ENCODE measurements around the gene CSN1S1.
A peak's percentile ranks its signal among the peaks of the same experiment; 100 is the strongest.

Gene CSN1S1, protein sequence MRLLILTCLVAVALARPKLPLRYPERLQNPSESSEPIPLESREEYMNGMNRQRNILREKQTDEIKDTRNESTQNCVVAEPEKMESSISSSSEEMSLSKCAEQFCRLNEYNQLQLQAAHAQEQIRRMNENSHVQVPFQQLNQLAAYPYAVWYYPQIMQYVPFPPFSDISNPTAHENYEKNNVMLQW

DNA sequence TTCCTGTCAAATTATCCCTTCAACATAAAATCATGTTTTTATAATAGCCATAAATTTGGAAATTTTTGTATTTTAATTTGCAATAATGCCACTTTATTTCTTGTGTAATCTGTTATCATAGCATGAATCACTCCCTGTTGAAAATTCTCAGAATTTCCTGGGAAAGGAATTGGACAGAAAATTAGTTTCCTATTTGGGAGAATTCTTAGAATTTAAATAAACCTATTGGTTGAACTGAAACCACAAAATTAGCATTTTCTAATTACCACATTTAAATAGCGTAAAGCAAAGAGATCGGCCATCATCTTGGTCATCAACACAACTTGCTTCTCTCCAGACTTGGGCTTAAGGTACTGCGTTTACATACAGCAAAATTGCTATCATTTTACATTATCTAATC, at the start of gene CSN1S1:
Gene CSN1S1, plus strand, starts transcription at position 301 of the 400 bp plus-strand sequence. CDS start 1,488 bp downstream, outside the sequence.
- no peak within 1 kb of the TSS for H3K4me3 ChIP-seq (ENCODE audit: low read depth, low read length)
- DNase-seq (ENCODE audit: low read depth): no peak
- TF ChIP-seq, protein P1, sequence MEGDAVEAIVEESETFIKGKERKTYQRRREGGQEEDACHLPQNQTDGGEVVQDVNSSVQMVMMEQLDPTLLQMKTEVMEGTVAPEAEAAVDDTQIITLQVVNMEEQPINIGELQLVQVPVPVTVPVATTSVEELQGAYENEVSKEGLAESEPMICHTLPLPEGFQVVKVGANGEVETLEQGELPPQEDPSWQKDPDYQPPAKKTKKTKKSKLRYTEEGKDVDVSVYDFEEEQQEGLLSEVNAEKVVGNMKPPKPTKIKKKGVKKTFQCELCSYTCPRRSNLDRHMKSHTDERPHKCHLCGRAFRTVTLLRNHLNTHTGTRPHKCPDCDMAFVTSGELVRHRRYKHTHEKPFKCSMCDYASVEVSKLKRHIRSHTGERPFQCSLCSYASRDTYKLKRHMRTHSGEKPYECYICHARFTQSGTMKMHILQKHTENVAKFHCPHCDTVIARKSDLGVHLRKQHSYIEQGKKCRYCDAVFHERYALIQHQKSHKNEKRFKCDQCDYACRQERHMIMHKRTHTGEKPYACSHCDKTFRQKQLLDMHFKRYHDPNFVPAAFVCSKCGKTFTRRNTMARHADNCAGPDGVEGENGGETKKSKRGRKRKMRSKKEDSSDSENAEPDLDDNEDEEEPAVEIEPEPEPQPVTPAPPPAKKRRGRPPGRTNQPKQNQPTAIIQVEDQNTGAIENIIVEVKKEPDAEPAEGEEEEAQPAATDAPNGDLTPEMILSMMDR (IDR thresholded peaks at IDR 0.05; ENCODE audit: insufficient read depth, low read depth, low read length, missing control alignments): no peak

DNA sequence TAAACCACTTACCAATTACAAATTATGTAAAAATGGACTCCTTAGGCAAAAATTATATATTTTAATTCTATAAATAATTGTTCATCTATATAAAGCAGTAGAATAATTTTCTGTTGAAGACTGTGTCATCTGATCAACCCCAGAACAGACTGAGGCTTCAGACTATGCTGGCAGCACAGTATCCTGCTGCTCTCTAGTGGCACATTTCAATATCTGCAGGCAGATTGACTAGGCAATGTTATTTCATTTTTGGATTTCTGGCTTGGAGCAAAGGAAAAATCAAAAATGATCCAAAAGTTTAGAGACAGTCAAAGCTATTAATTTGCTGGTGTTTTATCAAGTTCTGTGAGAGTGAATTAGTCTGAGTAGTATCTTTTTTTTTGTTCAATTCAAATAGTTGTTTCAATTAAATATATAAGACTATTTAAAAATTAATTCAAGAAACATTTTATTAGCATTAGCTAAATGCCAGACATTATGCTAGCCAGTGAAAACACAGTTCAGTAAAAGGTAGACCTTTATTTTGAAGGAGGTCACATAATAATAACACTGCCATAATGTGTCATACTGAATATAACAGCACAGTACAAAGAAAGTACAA, 49.6 kb upstream of the CSN1S1 start:
- TF ChIP-seq, protein P1 (IDR thresholded peaks at IDR 0.05; ENCODE audit: insufficient read depth, low read depth, low read length, missing control alignments): peak; percentile 75
- no peak overlapping the region for H3K4me3 ChIP-seq (ENCODE audit: low read depth, low read length)
- peak; percentile 53 for DNase-seq (ENCODE audit: low read depth)

DNA sequence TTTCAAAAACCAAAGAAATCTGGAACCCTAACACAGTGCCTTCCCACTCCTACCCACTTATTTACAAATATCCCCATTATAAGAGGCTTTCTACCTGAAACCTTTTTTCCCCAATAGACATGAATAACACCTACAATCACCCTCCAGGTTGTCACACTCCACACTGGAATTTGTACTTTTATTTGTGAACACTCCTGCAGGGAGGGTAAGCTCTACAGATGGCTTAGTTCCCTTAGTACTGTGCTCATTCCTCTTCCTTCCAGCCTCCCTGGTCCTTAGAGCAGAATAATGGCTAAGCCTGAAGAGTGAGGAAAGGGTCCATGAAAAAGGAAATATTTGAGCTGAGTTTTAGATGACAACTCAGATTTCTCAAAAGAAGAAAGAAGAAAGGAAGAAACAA, 48.7 kb upstream of the CSN1S1 start:
- TF ChIP-seq, protein P1 (IDR thresholded peaks at IDR 0.05; ENCODE audit: insufficient read depth, low read depth, low read length, missing control alignments): no peak
- no peak for DNase-seq (ENCODE audit: low read depth)
- H3K4me3 ChIP-seq (ENCODE audit: low read depth, low read length): no peak overlapping the region

DNA sequence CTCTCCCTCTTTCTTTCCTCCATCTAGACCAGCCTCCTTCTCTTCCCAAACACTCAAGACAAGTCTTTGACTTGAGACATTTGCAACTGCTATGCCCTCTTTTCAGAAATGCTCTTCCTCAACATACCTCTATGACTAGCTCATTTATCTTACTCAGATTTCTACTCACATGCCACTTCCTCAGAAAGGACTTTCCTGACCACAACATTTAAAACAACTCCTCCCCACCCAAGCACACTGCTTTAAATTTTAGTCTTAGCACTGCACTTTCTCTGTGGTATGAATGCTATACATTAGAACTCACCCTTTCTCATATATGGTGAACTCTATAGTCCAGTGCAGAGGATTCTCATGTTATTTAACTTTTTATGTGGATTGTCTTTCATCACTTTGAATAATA, 42.5 kb upstream of the CSN1S1 start:
- H3K4me3 ChIP-seq (ENCODE audit: low read depth, low read length): no peak overlapping the region
- no peak for DNase-seq (ENCODE audit: low read depth)
- TF ChIP-seq, protein P1 (IDR thresholded peaks at IDR 0.05; ENCODE audit: insufficient read depth, low read depth, low read length, missing control alignments): no peak

DNA sequence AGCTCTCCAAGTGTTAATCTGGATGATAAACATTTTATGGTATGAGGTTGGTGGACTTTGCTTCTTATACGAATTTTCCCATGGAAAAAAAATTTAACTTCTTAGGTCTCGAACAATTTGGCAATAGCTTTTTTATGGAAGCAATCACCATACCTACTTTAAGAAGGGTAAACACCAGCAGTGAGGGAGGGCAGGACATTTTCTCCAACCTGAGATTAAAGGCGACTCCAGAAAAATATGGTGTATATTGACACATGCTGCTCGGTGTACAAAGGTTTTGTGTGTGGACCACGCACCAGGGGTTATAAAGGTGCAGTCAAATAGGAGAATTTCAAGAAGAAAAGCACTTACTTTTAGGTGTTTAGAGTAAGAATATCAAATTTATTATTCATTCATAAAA, 36.7 kb upstream of the CSN1S1 start:
- no peak overlapping the region for H3K4me3 ChIP-seq (ENCODE audit: low read depth, low read length)
- DNase-seq (ENCODE audit: low read depth): no peak
- TF ChIP-seq, protein P1 (IDR thresholded peaks at IDR 0.05; ENCODE audit: insufficient read depth, low read depth, low read length, missing control alignments): no peak

DNA sequence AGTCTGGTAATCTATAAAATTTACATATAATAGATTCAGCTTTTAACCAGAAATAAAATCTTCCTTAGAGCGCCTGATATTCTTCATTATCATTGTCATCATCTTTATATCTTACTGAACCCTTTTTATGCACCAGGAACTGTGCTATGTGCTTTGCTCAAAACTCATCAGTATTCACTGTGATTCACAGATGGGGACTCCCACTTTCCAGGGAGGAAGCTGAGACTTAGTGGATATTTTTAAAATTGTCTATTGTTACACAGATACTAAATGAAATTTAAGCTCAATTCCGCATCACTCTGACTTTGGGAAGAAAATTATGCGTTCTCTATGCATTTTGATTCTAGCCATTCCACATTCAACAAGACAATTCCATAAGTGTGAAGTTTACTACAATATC, 36.1 kb upstream of the CSN1S1 start:
- no peak for DNase-seq (ENCODE audit: low read depth)
- TF ChIP-seq, protein P1 (IDR thresholded peaks at IDR 0.05; ENCODE audit: insufficient read depth, low read depth, low read length, missing control alignments): no peak
- H3K4me3 ChIP-seq (ENCODE audit: low read depth, low read length): no peak overlapping the region

All from GM12865 (cell line).